GM23338 (cell line): Measurements from ENCODE around the gene CX3CL1. TPM values are rescaled to one million over a fixed set of nuclear protein-coding genes. Genes with fewer than 3 reads are reported as not detected.

Source experiments
- ATAC-seq: fragments of 200-7000 bp; cut with Tn5 transposase; 3 replicates; pipeline ENCODE4 v1.9.1; 2020
- DNase-seq: peaks from one replicate; pipeline ENCODE4 v3.0.0-alpha.2; 2015; ENCODE audit warnings: low spot score
- H2AFZ ChIP-seq: fragments of 200-600 bp; sonication (generic); 2 replicates; pipeline ENCODE4 v1.8.0; 2016; ENCODE audit warnings: antibody characterized with exemption, mild to moderate bottlenecking, moderate library complexity
- H3F3A ChIP-seq: fragments of 200-600 bp; sonication (generic); replicated peaks from 2 replicates; pipeline ENCODE4 v1.8.0; 2017; ENCODE audit warnings: antibody characterized with exemption, mixed run types, low read depth
- H3K27ac ChIP-seq: fragments of 200-600 bp; sonication (generic); 2 replicates; pipeline ENCODE4 v1.6.1; 2016; ENCODE audit warnings: low read depth
- H3K27me3 ChIP-seq: fragments of 200-600 bp; sonication (generic); 2 replicates; pipeline ENCODE4 v1.8.0; 2016; ENCODE audit warnings: mild to moderate bottlenecking, mixed run types, moderate library complexity; ENCODE audit not compliant: insufficient read depth
- H3K36me3 ChIP-seq: fragments of 200-600 bp; sonication (generic); 2 replicates; pipeline ENCODE4 v1.8.0; 2016; ENCODE audit warnings: mild to moderate bottlenecking; ENCODE audit not compliant: insufficient read depth
- H3K4me1 ChIP-seq: fragments of 200-600 bp; sonication (generic); 2 replicates; pipeline ENCODE4 v1.8.0; 2016; ENCODE audit warnings: mild to moderate bottlenecking, moderate library complexity; ENCODE audit not compliant: insufficient read depth
- H3K4me2 ChIP-seq: fragments of 200-600 bp; sonication (generic); 2 replicates; pipeline ENCODE4 v1.7.1; 2017; ENCODE audit warnings: mixed run types
- H3K4me3 ChIP-seq: fragments of 200-600 bp; sonication (generic); 2 replicates; pipeline ENCODE4 v1.6.1; 2016; ENCODE audit warnings: mixed run types
- H3K79me2 ChIP-seq: fragments of 200-600 bp; sonication (generic); replicated peaks from 2 replicates; pipeline ENCODE4 v1.8.0; 2017; ENCODE audit warnings: mild to moderate bottlenecking; ENCODE audit not compliant: insufficient read depth
- H3K9me2 ChIP-seq: fragments of 200-600 bp; sonication (generic); 2 replicates; pipeline ENCODE4 v1.8.0; 2017; ENCODE audit not compliant: insufficient read depth
- H4K20me1 ChIP-seq: fragments of 200-600 bp; sonication (generic); replicated peaks from 2 replicates; pipeline ENCODE4 v1.8.0; 2017; ENCODE audit warnings: mild to moderate bottlenecking; ENCODE audit not compliant: insufficient read depth
- H3K27ac Mint-ChIP-seq: 2 replicates; pipeline ENCODE4 v1.8.0; 2020; ENCODE audit warnings: inconsistent platforms, mild to moderate bottlenecking, moderate library complexity, mixed read lengths
- H3K27me3 Mint-ChIP-seq: 3 replicates; pipeline ENCODE4 v1.8.0; 2022; ENCODE audit warnings: low read depth, mild to moderate bottlenecking, moderate library complexity, mixed read lengths, inconsistent platforms; ENCODE audit not compliant: insufficient read depth, poor library complexity
- H3K36me3 Mint-ChIP-seq: 3 replicates; pipeline ENCODE4 v1.8.0; 2021; ENCODE audit warnings: low read depth, mild to moderate bottlenecking, inconsistent platforms, moderate library complexity, mixed read lengths
- H3K4me1 Mint-ChIP-seq: 3 replicates; pipeline ENCODE4 v1.8.0; 2020; ENCODE audit warnings: mild to moderate bottlenecking, inconsistent platforms, mixed read lengths
- H3K4me3 Mint-ChIP-seq: 3 replicates; pipeline ENCODE4 v1.8.0; 2021; ENCODE audit warnings: moderate library complexity, mild to moderate bottlenecking, inconsistent platforms, mixed read lengths
- H3K9me3 Mint-ChIP-seq: 3 replicates; pipeline ENCODE4 v1.8.0; 2020; ENCODE audit warnings: moderate library complexity, mild to moderate bottlenecking, inconsistent platforms, mixed read lengths
- CREB1 ChIP-seq: fragments of 250-450 bp; sonication (Bioruptor Pico); IDR thresholded peaks from 2 replicates; pipeline ENCODE4 v1.5.0; 2020; ENCODE audit warnings: low read depth, mild to moderate bottlenecking, moderate library complexity
- EZH2 ChIP-seq: fragments of 200-600 bp; sonication (generic); IDR thresholded peaks from one replicate; pipeline ENCODE4 v1.8.0; 2017; ENCODE audit warnings: antibody characterized with exemption, mild to moderate bottlenecking, low read depth; ENCODE audit not compliant: unreplicated experiment
- EZH2phosphoT487 ChIP-seq: fragments of 200-600 bp; sonication (generic); IDR thresholded peaks from one replicate; pipeline ENCODE4 v1.8.1; 2018; ENCODE audit warnings: antibody characterized with exemption; ENCODE audit not compliant: unreplicated experiment
- JUNB ChIP-seq: IDR thresholded peaks from one replicate; pipeline ENCODE4 v1.6.1; 2016; ENCODE audit warnings: antibody characterized with exemption; ENCODE audit not compliant: unreplicated experiment
- NANOG ChIP-seq: IDR thresholded peaks from 2 replicates; pipeline ENCODE4 v1.6.1; 2016; ENCODE audit warnings: antibody characterized with exemption, borderline replicate concordance
- POLR2AphosphoS5 ChIP-seq: IDR thresholded peaks from 2 replicates; pipeline ENCODE4 v1.6.1; 2016; ENCODE audit warnings: antibody characterized with exemption, low read depth
- STAT1 ChIP-seq: IDR thresholded peaks from one replicate; pipeline ENCODE4 v1.6.1; 2016; ENCODE audit warnings: antibody characterized with exemption; ENCODE audit not compliant: unreplicated experiment
- ZNF114 ChIP-seq: fragments of 250-450 bp; sonication (Bioruptor Pico); IDR thresholded peaks from 2 replicates; pipeline ENCODE4 v1.5.0; 2020; ENCODE audit warnings: mild to moderate bottlenecking, moderate library complexity
- ZNF331 ChIP-seq: fragments of 250-450 bp; sonication (Bioruptor Pico); IDR thresholded peaks from 2 replicates; pipeline ENCODE4 v1.5.0; 2020; ENCODE audit warnings: low read depth, mild to moderate bottlenecking, moderate library complexity
- ZNF462 ChIP-seq: fragments of 250-450 bp; sonication (Bioruptor Pico); IDR thresholded peaks from 2 replicates; pipeline ENCODE4 v1.5.0; 2020; ENCODE audit warnings: mild to moderate bottlenecking, moderate library complexity
- polyA plus RNA-seq: library from polyadenylated mRNA; unstranded; fragments of >200 nt; fragmentation: Nextera tagmentation; extraction: Ambion mirVana; gene quantifications from 2 replicates; pipeline ENCODE4 v1.2.1, GENCODE V29; 2016
- total RNA-seq: library from RNA; depleted of rRNA; stranded (reverse); fragments of >200 nt; shearing (Covaris generic); gene quantifications from 2 replicates; pipeline ENCODE4 v1.2.3, GENCODE V29; 2014
- TF ChIP-seq, protein P1 (sequence below): IDR thresholded peaks from one replicate; pipeline ENCODE4 v1.6.1; 2018; ENCODE audit warnings: antibody characterized with exemption; ENCODE audit not compliant: unreplicated experiment
- TF ChIP-seq, protein P2 (sequence below): IDR thresholded peaks from 2 replicates; pipeline ENCODE4 v1.6.1; 2016; ENCODE audit warnings: antibody characterized with exemption
- TF ChIP-seq, protein P3 (sequence below), 2 experiments: fragments of 200-600 bp in 1 of 2; sonication (generic) in 1 of 2; conservative IDR thresholded peaks; 2 replicates each; pipeline versions ENCODE4 v1.5.1 to v1.6.1; 2016 to 2017; ENCODE audit warnings: antibody characterized with exemption in 2 of 2, low read depth in 2 of 2, mild to moderate bottlenecking in 2 of 2, moderate library complexity in 1 of 2

The CX3CL1 gene
- total and polyA plus RNA-seq, 2 experiments from 2014 or later, result 0.24 to 2.8 TPM

DNA sequence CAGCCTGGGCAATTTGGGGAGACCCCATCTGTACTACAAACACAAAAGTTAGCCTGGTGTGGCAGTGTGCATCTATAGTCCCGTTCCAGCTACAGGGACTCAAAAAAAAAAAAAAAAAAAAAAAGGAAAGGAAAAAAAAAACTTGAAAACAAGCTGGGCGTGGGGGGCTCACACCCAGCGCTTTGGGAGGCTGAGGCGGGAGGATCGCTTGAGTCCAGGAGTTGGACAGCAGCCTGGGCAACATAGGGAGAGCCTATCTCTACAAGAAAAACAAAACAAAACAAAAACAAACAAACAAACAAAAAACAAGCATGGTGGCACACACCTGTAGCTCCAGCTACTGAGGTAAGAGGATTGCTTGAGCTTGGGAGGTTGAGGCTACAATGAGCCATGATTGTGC, 19.4 kb downstream of the CX3CL1 start (continued):
- TF ChIP-seq ZNF462 (CRISPR knock-in tag), result no peak
- TF ChIP-seq EZH2, result no peak
- no peak for TF ChIP-seq EZH2phosphoT487

- TF ChIP-seq ZNF114 (no peak), CREB1 (CRISPR knock-in tag) (no peak), JUNB (no peak), ZNF331 (CRISPR knock-in tag) (no peak), EZH2phosphoT487 (no peak), POLR2AphosphoS5 (no peak), NANOG (no peak), STAT1 (no peak)
- TF ChIP-seq, protein P1, sequence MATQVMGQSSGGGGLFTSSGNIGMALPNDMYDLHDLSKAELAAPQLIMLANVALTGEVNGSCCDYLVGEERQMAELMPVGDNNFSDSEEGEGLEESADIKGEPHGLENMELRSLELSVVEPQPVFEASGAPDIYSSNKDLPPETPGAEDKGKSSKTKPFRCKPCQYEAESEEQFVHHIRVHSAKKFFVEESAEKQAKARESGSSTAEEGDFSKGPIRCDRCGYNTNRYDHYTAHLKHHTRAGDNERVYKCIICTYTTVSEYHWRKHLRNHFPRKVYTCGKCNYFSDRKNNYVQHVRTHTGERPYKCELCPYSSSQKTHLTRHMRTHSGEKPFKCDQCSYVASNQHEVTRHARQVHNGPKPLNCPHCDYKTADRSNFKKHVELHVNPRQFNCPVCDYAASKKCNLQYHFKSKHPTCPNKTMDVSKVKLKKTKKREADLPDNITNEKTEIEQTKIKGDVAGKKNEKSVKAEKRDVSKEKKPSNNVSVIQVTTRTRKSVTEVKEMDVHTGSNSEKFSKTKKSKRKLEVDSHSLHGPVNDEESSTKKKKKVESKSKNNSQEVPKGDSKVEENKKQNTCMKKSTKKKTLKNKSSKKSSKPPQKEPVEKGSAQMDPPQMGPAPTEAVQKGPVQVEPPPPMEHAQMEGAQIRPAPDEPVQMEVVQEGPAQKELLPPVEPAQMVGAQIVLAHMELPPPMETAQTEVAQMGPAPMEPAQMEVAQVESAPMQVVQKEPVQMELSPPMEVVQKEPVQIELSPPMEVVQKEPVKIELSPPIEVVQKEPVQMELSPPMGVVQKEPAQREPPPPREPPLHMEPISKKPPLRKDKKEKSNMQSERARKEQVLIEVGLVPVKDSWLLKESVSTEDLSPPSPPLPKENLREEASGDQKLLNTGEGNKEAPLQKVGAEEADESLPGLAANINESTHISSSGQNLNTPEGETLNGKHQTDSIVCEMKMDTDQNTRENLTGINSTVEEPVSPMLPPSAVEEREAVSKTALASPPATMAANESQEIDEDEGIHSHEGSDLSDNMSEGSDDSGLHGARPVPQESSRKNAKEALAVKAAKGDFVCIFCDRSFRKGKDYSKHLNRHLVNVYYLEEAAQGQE, result no peak
- TF ChIP-seq, protein P2, sequence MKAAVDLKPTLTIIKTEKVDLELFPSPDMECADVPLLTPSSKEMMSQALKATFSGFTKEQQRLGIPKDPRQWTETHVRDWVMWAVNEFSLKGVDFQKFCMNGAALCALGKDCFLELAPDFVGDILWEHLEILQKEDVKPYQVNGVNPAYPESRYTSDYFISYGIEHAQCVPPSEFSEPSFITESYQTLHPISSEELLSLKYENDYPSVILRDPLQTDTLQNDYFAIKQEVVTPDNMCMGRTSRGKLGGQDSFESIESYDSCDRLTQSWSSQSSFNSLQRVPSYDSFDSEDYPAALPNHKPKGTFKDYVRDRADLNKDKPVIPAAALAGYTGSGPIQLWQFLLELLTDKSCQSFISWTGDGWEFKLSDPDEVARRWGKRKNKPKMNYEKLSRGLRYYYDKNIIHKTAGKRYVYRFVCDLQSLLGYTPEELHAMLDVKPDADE, result no peak
- TF ChIP-seq, protein P3, sequence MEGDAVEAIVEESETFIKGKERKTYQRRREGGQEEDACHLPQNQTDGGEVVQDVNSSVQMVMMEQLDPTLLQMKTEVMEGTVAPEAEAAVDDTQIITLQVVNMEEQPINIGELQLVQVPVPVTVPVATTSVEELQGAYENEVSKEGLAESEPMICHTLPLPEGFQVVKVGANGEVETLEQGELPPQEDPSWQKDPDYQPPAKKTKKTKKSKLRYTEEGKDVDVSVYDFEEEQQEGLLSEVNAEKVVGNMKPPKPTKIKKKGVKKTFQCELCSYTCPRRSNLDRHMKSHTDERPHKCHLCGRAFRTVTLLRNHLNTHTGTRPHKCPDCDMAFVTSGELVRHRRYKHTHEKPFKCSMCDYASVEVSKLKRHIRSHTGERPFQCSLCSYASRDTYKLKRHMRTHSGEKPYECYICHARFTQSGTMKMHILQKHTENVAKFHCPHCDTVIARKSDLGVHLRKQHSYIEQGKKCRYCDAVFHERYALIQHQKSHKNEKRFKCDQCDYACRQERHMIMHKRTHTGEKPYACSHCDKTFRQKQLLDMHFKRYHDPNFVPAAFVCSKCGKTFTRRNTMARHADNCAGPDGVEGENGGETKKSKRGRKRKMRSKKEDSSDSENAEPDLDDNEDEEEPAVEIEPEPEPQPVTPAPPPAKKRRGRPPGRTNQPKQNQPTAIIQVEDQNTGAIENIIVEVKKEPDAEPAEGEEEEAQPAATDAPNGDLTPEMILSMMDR (conservative IDR thresholded peaks at IDR 0.05; ENCODE audit: low read depth in 2 of 2), result no peak
- peaks cover 3% of the 10 kb centered on the region; the same call in 1 of the 3 replicates for H3K9me3 Mint-ChIP-seq
- no peak overlapping the region for H3K4me3 Mint-ChIP-seq
- ATAC-seq (no peak), DNase-seq (no peak)
- no peaks in the 10 kb centered on the region for H4K20me1 ChIP-seq
- H3K9me2 ChIP-seq, result no peaks in the 10 kb centered on the region
- 0 out of 2 replicates have a peak, but pooled peaks cover 4% of the 10 kb centered on the region for H3F3A ChIP-seq
- H3K27me3 Mint-ChIP-seq, result peaks cover 11% of the 10 kb centered on the region
- no peaks in the 10 kb centered on the region for H3K36me3 ChIP-seq
- no peaks in the 10 kb centered on the region for H3K4me1 ChIP-seq
- H3K79me2 ChIP-seq, result no peaks in the 10 kb centered on the region
- no peaks in the 10 kb centered on the region for H3K36me3 Mint-ChIP-seq
- H3K27ac ChIP-seq, result no peak overlapping the region
- no peaks in the 10 kb centered on the region for H3K27me3 ChIP-seq
- no peak overlapping the region for H3K4me2 ChIP-seq
- H3K4me3 ChIP-seq, result no peak overlapping the region
- no peak overlapping the region for H2AFZ ChIP-seq
- H3K4me1 Mint-ChIP-seq, result no peaks in the 10 kb centered on the region
- no peak overlapping the region for H3K27ac Mint-ChIP-seq
Observed at GRCh38 chr16:57392694-57393093, 20.4 kb downstream of the CX3CL1 start.
